ENCODE results near the gene TXLNB.

Gene TXLNB

GRCh38 chr6:139271056-139271455 is 20.7 kb downstream of the TXLNB start:
- DNase-seq (ENCODE audit: low read depth in 2 of 2) = no peak

DNA sequence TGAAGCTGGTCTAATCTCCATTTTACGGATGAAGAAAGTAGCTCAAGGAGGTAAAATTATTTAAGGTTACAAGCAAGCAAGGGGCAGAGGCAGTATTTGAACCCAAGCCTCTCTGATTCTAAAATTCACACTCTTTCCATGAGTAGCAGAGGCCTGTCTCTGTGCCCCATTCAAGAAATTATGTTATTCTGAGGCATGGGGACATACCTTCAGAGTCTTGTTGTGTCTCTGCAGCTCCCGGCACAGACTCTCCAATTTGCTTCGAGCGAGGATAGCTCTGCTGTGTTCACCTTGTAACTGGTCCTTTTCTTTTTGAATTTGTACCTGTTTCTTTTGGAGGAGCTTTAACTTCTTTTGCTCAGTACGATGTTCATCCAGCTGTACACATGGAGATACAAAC is 21.5 kb downstream of the TXLNB start:
- no peak for DNase-seq (ENCODE audit: low read depth in 2 of 2)

- no peak for DNase-seq (ENCODE audit: low read depth in 2 of 2)
Measured at GRCh38 chr6:139265512-139266190, 26.1 kb downstream of the TXLNB start.

GRCh38 chr6:139262519-139263300 is 29.1 kb downstream of the TXLNB start:
- DNase-seq (ENCODE audit: low read depth in 2 of 2) = no peak

- no peak for DNase-seq (ENCODE audit: low read depth in 2 of 2)
Measured at GRCh38 chr6:139257821-139258398, 33.9 kb downstream of the TXLNB start.

- no peak for DNase-seq (ENCODE audit: low read depth in 2 of 2)
Measured at GRCh38 chr6:139257291-139257690, 34.5 kb downstream of the TXLNB start.

GRCh38 chr6:139256087-139256486 is 35.7 kb downstream of the TXLNB start:
- DNase-seq (ENCODE audit: low read depth in 2 of 2) = no peak

DNA sequence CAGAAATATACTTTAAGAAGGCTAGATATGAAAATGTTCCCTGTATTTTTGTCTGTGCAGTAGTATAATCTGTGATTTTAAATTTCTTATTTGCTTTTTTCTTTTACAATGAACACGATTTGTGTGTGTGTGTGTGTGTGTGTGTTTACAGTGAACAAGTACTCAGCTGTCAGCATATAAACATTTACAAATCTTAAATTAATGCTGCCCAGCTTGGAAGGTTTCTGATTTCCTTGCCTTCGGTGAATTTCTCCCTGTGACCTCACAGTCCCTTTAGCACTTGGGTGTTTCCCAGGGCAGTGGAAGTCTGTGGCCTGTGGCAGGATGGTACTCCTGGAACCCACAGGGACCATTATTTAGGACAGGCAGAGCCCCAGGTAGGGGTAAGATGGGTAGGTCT is 37.6 kb downstream of the TXLNB start:
- no peak for DNase-seq (ENCODE audit: low read depth in 2 of 2)

DNA sequence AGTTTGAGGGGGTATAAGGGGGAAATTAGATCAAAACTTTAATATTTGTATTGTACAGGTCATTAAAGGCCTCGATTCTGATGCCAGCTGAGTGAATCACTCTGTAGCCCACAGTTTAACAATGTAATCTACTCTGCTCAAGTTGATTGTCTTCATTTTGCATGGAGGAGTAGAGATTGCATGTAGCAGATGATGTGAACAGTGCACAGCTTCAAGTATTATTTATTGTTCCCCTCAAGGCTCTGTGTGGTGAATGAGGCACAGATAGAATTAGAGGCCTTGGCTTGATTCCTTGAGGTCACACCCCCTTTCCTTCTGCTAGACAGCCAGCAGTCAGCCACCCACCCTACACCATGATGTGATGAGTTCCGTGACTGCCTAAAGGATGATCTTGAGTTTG is 38.1 kb downstream of the TXLNB start:
- DNase-seq (ENCODE audit: low read depth in 2 of 2) = no peak

GRCh38 chr6:139251691-139252390 is 40.0 kb downstream of the TXLNB start:
- no peak for DNase-seq (ENCODE audit: low read depth in 2 of 2)

DNA sequence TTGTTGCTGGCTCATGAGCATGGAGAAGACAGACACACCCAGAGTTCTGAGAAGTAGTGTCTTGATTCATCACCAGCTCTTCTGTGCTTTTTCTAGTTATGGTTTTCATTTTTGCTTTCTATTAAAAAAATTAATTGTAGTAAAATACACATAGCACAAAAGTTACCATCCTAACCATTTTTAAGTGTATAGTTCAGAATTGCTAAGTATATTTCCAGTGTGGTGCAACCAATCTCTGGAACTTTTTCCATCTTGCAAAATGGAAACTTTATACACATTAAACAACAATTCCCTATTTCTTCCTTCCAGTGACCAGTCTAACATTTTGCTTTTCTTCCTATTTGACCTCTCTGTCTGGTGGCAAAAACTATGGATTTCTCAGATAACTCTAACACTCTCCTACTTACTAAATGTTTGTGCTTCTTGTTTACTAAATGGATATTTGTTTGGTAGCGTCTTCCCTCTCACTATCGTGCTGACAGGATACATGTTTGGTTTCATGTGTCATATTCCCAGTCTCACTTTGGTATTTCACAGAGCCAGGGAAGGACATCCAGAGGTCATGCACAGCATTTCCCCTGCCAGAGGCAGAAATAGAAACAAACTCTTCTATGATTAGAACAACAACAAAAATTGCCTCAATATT is 40.6 kb downstream of the TXLNB start:
- no peak for DNase-seq (ENCODE audit: low read depth in 2 of 2)

- peak; percentile 4 to 17 for DNase-seq (ENCODE audit: low read depth in 2 of 2)
Measured at GRCh38 chr6:139250296-139251044, 41.3 kb downstream of the TXLNB start.

- no peak for DNase-seq (ENCODE audit: low read depth in 2 of 2)
Measured at GRCh38 chr6:139249395-139249794, 42.4 kb downstream of the TXLNB start.

DNA sequence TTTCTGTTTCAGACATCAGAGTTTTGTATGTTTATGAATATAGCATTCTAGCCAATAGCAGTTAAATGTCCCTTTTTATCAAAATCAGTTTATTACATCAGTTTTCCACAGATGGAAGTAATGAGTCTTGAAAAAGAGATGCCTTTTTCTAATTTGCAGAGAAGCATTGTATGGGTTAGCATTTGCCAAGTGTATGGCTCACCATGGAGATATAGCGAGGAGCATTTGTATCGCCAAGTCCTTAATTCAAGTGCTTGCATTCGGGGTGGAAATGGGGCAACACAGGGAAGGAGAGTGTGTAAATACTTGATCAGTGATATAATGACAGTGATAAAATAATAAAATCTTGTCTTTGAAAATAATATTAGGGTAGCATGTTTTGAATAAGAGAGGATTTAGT is 42.9 kb downstream of the TXLNB start:
- DNase-seq (ENCODE audit: low read depth in 2 of 2) = no peak

DNA sequence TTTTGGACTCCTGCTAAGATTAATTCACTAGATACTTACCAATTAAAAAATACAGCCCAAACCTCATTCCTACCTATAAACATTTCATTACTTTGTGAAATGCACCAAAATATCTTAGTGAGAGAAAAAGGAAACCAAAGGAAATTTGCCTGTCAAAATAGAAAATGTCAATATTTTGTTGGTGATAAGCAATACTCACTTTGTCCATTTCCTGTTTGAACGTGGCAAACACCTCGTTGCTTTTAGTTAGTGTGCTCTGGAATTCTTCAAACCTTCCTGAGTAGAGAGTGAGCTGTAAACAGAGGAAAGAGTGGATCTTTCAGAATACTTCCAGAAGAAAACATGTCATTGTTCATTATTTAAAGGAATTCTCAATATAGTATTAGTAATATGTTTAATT is 44.2 kb downstream of the TXLNB start:
- DNase-seq (ENCODE audit: low read depth in 2 of 2) = no peak

GRCh38 chr6:139243536-139243935 is 48.3 kb downstream of the TXLNB start:
- DNase-seq (ENCODE audit: low read depth in 2 of 2) = no peak

DNA sequence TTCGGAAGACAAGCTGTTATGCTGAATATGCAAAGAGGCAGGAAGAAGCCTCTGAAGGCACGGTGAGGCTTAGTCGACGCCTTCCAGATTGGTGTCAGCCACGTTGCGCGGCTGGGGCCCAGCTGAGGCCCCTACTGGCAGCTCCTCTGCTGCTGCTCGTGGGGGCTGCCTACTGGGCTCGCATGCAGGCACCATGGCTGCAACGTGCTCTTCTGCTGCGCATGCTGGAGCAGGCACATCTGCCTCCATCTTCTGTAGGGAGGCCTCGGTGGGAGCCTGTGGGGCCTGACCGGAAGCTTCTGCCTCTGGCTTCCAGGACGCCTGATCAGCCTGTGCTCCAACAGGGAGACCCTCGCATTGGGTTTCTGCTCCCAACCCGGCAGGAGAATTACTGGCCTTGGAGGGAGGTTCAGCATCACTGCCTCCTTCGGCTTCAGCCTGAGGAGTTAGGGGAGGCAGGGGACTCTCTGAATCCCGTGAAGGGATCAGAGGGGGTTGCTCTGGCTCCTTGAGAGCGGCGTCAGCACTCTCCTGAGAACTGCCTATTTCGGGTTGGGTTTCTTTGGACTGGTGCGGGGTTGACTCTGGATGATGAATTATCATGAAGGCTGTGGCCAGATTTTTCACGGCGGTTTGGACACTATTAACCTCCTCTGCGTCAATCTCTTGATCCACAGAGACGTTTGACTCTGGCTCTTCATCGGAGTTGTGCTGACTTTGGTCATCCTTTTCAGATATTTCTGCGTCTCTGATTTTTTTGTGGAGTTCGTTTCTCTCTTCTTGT is 49.1 kb downstream of the TXLNB start:
- DNase-seq (ENCODE audit: low read depth in 2 of 2) = no peak

DNA sequence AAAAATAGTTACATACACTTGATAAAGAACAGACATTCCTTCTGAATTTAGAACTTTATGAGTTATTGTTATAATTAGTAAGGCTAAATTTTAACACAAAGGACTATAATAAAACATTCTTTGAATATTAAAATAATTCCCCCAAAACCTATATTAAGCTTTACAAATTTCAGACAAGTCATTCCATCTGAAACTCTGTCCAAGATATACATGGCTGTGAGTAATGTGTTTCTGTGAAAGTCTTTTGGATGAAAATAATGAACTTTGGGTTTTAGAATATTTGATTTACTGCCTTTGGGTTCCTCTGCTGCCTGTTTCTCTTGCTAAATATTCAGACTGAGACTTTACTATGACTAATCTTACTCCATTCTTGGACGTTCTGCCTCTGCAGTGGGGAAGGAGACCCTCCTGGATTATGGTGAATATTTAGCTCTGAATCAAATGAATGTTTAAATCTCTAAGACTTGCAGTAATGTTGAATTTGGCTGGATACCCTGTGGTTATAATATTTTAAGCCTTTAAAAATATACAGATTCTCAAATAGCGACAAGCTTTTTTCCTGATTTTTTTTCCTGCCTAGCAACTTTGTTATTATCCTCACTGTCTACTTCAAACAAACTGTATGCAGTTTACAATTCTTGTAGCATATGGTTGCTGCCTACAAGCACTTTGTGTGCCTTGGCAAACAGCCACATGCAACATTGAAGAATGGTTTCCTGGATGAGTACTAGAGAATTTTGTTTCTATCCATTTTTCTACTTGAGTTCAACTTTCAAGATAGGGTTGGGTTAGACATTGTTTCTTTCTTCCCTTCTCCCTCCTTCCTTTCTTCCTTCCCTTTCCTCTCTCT is 51.4 kb downstream of the TXLNB start:
- DNase-seq (ENCODE audit: low read depth in 2 of 2) = no peak

DNA sequence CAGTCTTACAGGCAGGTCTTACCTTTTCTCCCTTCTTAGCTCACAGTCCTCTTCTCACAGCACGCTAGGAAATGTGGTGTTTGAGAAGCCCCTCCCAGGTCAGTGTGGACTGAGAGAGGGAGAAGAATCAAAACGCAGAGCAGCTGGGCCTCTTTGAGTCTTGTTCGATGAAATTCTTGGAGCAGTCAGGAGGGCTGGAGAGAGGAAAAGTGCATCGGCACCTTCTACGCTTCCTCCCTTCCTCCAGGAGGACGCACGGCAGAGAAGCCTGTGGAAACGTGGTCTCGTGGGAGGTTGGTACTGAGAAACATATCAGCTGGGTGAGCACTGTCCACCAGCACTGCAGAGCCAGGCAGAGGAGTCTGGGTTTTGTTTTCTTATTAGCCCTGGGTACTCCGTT is 52.7 kb downstream of the TXLNB start:
- DNase-seq (ENCODE audit: low read depth in 2 of 2) = no peak

DNA sequence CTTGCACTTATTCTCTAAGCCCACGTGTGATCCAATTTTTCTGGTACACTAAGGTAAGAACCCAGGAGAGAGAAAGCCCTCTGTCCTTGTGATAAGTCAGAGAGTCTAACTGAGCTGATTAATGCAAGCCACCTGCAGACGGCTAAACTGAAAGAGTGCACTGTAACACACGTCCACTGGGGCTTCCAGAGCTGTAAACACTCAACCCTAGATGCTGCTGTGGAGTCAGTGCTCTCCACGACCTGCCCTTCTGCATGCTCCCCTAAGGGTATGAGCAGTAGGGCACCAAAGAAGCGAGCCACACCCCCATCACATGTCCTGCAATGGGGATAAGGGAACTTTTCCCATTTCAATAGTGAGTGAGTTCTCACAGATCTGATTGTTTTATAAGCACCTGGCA is 55.7 kb downstream of the TXLNB start:
- DNase-seq (ENCODE audit: low read depth in 2 of 2) = no peak
